Pons (tissue), 1 donor: Measurements from ENCODE around the gene SPATA25.
"Not testable (repeated sequence)": the region's sequence is repeated elsewhere in the genome, so short reads cannot be mapped to it uniquely, and the experiment has no call there.

Source experiments
- DNase-seq: peaks from one replicate; pipeline ENCODE4 v3.0.0-alpha.2; 2016; ENCODE audit warnings: low spot score

SPATA25 gene

DNA sequence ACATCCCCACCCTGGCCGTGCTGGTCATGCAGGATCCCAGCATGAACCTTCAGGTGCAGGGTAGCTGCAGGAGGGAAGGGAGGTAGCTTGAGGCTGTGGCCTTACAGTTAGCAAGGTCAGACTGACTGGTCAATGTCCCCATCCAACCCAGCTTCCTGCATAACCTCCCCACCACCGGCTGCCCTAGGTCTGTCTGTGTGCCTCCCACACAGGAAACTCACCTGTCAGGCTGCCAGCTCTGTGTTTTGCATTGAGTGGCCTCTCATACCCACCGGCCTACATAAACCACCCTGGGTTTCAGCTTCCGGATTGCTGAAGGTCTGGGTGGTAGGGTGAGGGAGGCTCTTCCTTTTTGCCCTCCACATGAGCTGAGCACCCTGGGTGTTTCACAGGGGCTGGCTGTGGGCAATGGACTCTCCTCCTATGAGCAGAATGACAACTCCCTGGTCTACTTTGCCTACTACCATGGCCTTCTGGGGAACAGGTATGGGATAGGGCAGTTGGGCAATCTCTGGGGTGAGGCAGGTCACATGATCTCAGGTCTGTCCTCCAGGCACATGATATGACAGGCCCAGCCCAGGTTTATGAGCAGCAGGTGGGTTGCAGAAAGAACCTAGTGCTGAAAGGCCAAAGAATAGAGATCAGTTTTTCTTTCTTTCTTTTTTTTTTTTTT, 5.5 kb upstream of the SPATA25 start:
- DNase-seq = no peak

DNA sequence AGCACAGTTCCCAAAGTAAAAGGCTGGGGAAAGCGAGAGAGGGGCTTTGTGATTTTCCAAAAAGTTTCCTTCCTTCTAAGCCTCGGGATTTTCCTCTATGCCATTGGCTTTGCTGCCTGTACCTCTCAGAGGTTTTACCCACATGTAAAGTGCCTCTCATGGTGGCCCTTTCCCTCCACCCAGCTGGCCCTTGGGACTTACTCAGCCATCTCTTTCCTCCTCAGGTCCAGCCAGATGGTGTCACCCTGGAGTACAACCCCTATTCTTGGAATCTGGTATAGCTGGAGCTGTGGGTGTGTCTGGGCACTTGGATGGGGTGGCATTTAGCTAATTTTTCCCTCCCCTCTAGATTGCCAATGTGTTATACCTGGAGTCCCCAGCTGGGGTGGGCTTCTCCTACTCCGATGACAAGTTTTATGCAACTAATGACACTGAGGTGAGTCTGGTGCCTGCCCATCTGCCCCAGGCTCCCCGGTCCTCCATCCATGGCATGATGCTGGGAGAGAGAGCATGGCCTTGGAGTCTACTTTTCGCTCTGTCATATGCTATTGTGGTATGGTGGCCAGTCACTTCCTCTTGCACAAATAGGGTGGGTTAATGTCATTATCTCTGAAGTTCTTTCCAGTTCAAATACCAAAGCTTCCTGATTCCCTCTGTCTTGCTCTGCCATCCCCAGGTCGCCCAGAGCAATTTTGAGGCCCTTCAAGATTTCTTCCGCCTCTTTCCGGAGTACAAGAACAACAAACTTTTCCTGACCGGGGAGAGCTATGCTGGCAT, 4.8 kb upstream of the SPATA25 start:
- no peak for DNase-seq

DNA sequence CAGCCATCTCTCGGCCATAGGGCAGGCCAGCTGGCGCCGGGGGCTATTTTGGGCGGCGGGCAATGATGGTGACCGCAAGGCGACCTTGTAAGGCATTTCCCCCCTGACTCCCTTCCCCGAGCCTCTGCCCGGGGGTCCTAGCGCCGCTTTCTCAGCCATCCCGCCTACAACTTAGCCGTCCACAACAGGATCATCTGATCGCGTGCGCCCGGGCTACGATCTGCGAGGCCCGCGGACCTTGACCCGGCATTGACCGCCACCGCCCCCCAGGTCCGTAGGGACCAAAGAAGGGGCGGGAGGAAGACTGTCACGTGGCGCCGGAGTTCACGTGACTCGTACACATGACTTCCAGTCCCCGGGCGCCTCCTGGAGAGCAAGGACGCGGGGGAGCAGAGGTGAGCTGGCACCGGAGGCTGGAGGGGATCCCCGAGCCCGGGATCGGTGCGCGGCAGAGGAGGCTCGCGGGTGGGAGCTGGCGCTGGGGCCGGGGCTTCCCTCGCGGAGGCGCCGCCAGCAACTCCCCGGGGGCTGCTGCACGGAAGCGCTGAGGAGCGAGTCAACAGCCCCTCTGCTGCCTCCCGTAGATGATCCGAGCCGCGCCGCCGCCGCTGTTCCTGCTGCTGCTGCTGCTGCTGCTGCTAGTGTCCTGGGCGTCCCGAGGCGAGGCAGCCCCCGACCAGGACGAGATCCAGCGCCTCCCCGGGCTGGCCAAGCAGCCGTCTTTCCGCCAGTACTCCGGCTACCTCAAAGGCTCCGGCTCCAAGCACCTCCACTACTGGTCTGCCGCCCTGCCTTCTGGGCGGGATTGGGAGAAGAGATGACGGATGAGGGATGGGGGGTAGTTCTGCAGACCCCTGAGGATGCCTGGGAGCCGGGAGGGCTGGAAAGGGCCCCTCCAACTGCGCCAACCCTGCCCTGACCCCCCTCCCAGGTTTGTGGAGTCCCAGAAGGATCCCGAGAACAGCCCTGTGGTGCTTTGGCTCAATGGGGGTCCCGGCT, 3.9 kb upstream of the SPATA25 start, which contains the start of the genes CTSA and NEURL2:
TSS of gene CTSA (plus strand) at position 351 of the 999 bp plus-strand sequence. CDS start at position 585, 234 bp downstream.
TSS of gene NEURL2 (minus strand) at position 224 of the 999 bp plus-strand sequence. CDS start at position 7, 217 bp downstream.
- DNase-seq = peak; percentile 86

DNA sequence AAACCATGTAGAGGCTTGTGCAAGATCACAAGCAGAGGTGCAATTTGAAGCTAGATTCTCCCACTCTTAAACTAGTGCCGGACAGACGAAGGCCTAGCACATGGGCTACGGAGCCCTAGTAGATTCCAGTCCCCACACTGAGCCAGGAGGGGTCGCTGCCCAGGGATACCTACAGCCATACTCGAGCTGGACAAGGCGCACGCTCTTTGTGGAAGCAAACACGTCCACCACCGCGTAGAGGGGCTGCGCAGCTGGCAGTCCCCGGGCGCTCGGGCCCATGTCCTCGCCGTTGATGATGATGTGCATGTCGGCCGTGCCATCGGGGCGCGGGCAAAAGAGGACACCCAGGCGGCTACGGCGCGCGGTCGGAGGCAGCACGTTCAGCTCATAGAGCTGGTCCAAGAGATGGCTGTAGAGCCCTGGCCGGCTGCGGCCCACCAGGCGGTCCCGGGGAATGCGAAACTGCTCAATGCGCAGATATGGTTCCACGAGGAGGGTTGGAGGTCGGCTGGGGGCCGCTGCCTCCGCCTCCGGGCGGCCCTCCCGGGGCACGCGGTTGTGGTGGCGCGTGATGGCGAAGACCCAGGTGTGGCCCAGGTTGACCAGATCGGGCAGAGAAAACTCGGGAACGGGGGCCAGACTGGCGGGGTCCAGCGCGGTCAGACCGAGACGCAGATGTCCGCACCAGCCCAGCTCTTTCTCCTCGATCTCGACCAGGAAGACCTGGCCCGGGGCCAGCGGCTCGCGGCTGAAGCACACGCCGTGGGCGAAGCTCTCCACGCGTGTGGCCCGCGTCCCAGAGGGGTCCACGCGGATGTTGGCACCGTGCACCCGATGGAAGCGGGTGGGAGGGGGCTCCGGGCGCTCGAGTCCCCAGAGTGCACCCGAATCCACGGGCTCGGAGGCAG, 2.9 kb upstream of the SPATA25 start:
- peak; percentile 59 for DNase-seq

DNA sequence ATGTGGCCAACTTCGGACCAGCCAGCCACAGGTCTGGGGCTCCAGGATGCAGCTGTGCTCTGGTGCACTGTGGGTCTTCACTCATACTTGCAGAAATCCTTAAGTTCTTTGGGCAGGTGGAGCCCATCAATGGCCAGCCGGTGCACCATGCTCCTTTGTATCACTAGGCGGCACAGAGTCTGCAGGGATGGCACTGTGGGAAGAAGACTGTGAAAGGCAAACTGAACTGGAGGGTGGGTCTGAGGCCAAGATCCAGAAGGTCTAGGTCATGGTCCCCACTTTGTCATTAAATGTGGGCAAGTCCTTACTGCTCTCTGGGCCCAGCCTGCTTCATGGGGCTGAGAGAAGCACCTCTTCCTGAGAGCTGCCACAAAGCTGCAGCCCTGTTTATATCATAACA, 1.3 kb upstream of the SPATA25 start:
- DNase-seq = no peak

DNA sequence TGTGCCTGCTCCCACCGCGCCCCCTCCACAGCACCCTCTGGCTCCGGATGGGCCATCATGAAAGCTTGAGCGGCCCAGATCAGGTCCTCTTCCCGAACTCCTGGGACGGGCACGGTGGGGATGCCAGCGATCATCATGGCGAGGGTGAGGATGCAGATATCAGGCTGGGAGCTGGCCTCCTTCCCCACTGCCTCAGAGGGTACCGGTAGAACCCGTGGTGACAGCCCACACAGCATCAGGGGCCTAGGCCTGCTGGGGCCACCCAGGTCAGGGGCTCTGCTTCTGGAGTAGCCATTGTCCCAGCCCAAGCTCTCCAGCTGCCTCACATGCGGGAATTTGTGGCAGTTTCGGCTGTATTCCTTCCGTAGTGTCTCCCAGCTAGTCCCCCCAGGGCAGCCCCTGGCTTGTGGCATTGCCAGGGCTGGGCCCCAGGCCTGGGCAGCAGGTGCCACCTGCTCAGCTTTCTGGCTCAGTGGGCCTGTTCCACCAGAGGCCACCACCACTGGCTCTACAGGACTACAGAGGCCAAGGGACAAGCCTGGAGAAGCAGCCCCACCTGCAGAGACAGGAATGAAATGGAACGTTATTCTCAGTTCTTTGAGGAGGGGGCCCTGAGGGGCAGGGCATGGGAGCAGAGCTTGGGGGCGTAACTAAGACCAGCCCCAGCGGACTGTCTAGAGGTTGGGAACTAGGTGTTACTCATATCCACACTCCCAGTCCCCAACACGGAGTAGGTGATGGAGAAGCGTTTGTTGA, 654 bp downstream of the SPATA25 start:
- no peak for DNase-seq

DNA sequence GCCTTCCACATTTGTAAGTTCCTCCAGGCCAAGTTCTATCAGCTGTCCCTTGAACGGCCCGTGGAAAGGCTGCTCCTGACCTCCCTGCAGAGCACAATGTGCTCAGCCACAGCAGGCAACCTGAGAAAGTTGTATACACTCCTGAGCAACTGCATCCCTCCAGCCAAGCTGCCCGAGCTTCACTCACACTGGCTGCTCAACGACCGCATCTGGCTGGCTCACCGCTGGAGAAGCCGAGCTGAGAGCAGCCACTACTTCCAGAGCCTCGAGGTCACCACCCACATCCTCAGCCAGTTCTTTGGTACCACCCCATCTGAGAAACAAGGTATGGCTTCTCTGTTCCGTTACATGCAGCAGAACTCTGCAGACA, 4.3 kb downstream of the SPATA25 start:
- no peak for DNase-seq

DNA sequence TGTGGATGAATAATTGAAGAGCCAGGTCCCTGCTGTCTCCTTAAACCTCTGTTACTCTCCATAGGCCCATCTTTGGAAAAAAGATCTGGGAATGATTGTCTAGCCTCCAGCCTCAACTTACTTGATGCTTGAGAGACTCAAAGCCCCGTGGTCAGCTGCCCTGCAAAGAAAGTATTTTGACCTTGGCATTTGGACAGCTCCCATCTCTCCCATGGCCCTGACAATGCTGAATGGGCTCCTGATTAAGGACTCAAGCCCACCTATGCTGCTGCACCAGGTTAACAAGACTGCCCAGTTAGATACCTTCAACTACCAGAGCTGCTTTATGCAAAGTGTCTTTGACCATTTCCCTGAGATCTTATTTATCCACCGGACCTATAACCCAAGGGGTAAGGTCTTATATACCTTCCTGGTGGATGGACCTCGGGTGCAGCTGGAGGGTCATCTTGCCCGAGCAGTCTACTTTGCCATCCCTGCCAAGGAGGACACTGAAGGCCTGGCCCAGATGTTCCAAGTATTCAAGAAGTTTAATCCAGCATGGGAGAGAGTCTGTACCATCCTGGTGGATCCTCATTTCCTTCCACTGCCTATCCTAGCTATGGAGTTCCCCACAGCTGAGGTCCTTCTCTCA, 4.8 kb downstream of the SPATA25 start:
- no peak for DNase-seq

DNA sequence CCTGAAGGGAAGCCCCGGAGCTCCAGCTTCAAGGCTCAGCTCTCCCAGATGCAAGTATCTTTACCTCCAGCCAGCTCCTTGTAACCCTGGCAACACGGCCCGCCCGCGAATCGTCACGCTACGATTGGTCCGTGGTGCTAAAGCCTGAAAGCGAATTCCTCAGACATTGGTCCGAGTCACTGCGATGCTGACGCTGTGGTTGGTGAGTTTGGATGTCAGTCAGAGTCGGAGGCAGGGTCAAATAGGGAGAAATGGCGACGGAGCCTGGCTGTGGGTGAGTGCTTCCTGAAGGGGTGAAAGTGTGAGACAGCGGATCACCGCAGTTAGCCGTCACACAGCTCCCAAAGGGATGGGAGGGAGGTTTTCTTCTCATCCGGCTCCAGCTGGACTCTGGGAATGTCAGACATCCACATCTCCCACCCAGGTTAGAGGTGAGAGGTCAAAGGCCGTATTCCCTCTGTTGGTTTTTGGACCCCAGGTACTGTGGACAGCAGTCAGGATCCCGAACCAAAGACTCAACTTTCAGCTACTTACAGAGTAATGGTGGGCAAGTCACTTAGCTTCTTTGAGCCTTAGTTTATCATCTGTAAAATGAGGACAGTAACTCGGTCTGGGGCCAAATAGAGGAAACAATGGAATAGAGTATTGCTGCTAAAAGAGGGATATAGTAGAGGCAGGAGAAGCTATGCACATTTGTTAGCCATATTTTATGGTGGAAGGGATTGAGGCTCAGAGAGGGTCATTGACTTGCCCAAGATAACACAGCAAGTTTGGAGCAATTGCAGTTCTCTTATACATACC, 6.2 kb downstream of the SPATA25 start, which contains the start of gene ZSWIM1:
TSS of gene ZSWIM1 (plus strand) at position 240 of the 801 bp plus-strand sequence. CDS start 1,366 bp downstream, outside the sequence.
- DNase-seq = peak; percentile 100

DNA sequence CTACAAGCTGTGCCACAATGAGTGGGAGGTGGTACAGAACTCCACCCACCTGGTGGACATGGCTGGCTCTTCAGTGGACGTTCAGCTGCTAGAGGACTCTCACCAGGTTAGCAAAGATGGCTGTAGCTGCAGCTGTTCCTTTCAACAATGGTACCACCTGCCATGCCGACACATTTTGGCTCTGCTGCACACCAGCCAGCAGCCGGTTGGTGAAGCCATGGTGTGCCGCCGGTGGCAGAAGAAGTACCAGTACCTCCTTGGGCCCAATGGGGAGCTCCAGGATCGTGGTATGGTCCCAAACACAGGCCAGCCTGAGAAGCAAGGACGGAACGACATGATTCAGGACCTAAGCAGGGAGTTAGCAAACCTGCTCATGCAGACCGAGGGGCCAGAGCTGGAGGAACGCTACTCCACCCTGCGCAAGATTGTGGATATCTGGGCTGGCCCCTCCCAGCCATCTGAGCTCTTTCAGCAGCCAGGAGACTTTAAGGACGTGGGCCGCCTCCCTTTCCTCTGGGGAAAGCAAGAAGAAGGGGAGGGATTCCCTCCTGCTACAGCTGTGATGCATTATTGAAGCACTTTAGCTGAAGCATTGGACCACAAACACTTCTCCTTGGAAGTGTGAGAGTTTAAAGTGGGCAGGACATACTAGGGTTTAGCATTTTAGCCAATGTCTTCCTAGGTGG, 9.2 kb downstream of the SPATA25 start:
- no peak for DNase-seq

DNA sequence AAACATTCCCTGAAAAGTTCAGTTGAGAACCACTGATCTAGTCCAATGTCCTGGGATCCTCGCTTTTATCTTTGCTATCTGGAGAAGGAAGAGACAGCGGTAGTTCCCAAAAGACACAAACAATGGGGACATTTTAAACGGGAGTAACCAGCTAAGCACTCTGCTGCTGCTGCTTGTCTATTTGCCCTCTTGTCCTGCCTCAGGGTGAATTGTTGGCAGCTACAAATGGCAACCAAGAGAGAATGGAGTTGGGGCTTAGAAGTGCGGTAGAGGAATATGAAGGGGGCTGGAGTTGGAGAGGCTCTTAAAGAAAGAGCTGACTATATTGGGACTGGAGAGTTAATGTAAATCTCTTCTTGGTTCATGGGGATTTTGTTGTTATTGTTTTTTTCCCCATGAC, 12.8 kb downstream of the SPATA25 start:
- no peak for DNase-seq

DNA sequence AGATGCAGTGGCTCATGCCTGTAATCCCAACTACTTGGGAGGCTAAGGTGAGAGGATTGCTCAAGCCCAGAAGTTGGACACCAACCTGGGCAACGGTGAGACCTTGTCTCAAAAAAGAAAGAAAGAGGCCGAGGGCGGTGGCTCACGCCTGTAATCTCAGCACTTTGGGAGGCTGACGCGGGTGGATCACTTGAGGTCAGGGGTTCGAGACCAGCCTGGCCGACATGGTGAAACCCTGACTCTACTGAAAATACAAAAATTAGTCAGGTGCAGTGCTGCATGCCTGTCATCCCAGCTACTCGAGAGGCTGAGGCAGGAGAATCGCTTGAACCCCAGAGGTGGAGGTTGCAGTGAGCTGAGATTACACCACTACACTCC, 13.3 kb downstream of the SPATA25 start:
- not testable (repeated sequence) for DNase-seq

DNA sequence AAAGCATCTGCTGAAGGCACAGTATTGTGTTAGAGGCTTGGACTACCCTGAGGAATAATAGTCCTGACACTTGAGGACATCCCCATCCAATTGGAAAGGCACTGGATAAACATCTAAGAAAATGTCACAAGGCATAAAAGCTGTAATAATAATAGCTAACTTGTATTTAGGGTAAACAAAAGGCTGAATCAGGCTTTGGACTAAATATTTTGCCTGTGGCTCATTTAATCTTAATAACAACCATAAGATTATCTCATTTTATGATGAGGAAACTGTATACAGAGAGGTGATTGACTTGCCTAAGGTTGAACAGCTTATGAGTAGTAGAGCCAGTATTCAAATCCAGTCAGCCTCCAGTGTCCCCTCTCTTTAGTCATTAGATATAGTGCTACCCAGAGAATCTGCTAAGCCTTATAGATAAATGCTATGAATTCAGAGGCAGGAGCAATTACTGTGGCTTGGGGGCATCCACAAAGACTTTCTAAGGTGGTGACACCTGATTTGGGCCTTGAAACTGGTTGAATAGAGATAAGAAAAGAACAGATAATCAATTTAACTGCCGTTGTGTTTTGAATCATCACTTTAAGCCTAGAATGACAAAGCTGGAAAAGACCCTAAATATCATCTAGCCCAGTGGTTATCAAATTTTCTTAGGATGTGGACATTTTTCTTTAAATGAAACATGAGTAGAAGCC, 13.9 kb downstream of the SPATA25 start:
- DNase-seq = no peak

DNA sequence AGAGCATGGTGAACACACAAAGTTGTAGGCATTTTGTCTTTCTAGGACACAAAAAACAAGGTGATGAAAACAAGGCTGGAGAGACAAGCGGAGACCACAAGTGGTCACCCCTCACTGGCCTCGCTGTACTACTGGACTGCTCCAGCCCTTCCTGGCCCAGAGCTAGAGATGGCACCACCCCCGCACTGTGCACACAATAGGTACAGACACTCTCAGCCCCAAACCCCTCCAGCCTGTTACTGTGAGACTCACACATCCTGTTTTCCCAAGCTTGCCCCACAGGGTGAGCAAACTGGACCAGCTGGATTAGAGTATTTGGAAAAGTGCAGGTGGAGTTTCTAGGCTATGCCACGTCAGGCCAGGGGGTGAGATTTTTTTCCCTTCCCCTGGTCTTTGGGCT, 14.8 kb downstream of the SPATA25 start:
- DNase-seq = no peak

DNA sequence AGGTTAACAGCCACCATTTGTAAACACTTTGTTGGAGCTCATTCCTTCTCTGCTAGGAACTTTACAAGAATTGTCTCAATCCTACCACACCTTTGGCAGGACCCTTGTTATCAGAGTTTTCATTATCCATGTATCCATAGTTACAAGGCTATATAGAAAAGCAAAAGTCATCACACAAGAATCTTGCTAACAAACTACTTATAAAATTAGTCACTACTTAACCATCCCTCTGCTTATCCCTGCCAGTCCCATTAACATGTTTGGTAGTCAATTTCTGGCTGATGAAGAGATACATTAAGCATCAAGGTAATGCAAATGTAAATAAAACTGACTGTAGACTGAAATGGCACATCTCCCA, 19.6 kb downstream of the SPATA25 start:
- DNase-seq = no peak

DNA sequence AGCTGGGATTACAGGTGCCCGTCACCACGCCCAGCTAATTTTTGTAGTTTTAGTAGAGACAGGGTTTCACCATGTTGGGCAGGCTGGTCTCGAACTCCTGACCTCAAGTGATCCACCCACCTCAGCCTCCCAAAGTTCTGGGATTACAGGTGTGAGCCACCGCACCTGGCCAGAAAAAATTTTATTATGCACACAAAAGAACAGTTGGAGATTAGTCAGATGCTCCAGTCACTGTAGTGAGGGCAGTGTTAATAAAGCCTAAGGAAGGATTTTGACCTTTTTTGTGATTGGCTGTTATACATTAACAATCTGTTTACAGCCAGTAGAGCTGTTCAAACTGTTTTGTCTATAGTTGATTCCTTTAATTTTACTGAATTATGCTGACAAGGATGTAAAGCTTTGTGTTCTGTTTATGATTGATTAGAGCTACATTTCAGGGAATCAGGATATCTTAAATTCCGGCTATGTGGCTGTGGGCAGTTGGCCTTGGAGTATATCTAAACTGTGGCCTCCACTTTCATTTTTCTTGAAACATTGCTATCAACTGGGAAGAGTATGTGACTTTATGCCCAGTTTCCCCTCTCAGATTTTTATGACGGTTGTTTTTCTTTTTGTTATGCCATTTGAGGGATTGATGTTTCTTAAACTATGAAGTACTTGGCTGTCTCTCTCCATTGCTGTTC, 20.1 kb downstream of the SPATA25 start:
- no peak for DNase-seq

DNA sequence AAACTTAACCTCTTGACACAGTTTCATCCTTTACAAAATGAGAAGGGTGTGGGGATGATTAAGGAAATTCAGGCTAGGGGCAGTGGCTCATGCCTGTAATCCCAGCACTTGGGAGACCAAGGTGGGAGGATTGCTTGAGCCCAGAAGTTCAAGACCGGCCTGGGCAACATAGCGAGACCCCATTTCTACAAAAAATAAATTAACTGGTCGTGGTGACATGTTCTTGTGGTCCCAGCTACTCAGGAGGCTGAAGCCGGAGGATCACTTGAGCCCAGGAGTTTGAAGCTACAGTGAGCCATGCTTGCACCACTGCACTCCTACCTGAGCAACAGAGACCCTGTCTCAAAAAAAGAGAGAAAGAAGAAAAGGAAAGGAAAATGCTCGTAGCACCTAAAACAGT, 21.0 kb downstream of the SPATA25 start:
- DNase-seq = no peak
